ENCODE data around the gene PWWP2B. TPM values are rescaled to one million over a fixed set of nuclear protein-coding genes. Genes with fewer than 3 reads are reported as not detected.

The PWWP2B gene
- total RNA-seq, 2 donors from 2014 or later, result 51.9 to 55.3 TPM

- ATAC-seq (peak; percentile 34), DNase-seq (peak; percentile 14 to 36)
- intact Hi-C loops (cut with DNase I, micrococcal nuclease), result loop anchor here (5.0 to 10.0 kb wide), 3 partner anchors 58 to 245 kb away; no protein-coding TSS in a partner anchor
These were observed 7.4 kb upstream of the PWWP2B start for GRCh38 chr10:132389433-132390169.

DNA sequence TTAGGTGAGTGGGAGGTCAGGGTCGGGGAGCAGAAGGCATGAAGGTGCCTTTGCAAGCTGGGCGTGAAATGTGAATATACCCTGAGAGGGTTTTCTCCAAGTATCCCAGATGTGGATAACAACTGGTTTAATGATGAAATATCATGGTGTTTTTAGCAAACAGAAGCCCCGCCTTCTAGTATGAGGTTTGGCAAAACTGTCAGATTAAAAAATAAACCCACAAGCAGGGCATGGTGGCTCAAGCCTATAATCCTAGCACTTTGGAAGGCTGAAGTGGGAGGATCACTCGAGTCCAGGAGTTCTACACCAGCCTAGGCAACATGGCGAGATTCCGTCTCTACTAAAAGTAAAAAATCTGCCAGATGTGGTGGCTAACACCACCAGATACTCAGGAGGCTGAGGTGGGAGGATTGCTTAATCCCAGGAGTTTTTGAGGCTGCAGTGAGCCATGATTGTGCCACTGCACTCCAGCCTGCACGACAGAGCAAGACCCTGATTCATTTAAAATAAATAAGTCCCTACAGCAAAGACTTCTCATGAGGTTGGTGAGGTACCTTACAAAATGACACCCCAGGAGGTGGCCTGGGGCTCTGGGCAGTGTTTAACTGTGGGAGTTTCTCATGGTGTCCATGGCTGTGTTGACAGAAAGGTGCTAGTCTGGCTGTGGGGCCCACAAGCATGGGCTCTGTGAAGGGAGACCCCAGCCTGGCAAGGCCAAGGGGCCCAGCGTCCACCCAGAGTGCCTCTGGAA is 6.7 kb upstream of the PWWP2B start:
- intact Hi-C loops (cut with DNase I, micrococcal nuclease), result loop anchor here (5.0 to 10.0 kb wide), 3 partner anchors 57 to 244 kb away; no protein-coding TSS in a partner anchor
- no peak for ATAC-seq
- peak in 1 of 2 donors; percentile 2 for DNase-seq

- no peak for ATAC-seq
- intact Hi-C loops (cut with DNase I, micrococcal nuclease), result loop anchor here (5.0 to 10.0 kb wide), 3 partner anchors 56 to 244 kb away; no protein-coding TSS in a partner anchor
- peak; percentile 7 to 22 for DNase-seq
These were observed 5.9 kb upstream of the PWWP2B start for GRCh38 chr10:132390921-132391675.

GRCh38 chr10:132391676-132392020 is 5.4 kb upstream of the PWWP2B start:
- intact Hi-C loops (cut with DNase I, micrococcal nuclease), result loop anchor here (5.0 to 10.0 kb wide), 3 partner anchors 56 to 243 kb away; no protein-coding TSS in a partner anchor
- ATAC-seq, result no peak
- peak; percentile 4 to 21 for DNase-seq

GRCh38 chr10:132392184-132392800 is 4.7 kb upstream of the PWWP2B start:
- intact Hi-C loops (cut with DNase I, micrococcal nuclease), result loop anchor here (5.0 to 10.0 kb wide), 3 partner anchors 55 to 243 kb away; no protein-coding TSS in a partner anchor
- DNase-seq (peak; percentile 1 to 20), ATAC-seq (no peak)

DNA sequence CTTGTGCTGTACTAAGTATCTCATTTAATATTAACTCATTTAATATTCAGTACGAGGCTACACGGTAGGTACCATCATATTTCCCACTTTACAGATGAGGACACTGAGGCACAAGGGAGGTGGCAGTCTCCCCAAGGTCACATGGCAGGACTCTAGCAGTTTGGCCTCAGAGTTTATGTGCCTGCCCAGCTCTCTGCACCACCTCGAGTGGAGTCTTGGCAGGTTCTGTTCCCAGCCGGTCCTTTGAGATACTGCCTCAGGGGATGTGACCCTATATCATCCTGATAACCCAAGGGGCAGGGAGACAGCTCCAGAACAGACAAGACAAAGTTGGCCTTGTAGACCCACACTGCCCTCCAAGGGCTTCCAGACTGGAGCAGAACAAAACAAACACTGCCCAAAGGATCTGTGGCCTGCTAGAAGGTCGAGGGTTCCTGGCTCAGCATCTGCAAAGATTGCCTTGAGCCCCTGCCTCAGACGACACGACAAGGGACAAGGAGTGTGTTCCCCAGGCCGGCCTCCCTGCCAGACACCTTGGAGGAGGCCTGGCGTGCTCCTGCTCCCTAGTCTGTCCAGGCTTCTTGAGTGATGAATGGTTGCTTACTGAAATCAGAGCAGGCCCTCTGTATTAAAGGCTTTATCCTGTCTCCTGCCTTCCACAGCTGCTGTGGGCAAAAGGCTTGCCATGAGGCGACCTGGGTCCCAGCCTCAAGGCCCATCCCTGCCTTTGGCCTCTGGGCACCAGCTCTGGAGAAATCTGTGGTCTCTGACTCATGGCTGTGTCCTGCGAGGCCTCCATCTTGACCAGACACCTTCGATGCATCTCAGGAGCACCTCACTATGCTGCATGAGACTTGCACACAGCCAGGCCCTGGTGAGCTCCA is 3.9 kb upstream of the PWWP2B start:
- intact Hi-C loops (cut with DNase I, micrococcal nuclease), result loop anchor here (5.0 to 10.0 kb wide), 3 partner anchors 54 to 242 kb away; no protein-coding TSS in a partner anchor
- DNase-seq, result peak; percentile 3 to 20
- no peak for ATAC-seq

- intact Hi-C loops (cut with DNase I, micrococcal nuclease), result loop anchor here (5.0 to 10.0 kb wide), 3 partner anchors 54 to 241 kb away; no protein-coding TSS in a partner anchor
- peak in 1 of 2 donors; percentile 19 for DNase-seq
- no peak for ATAC-seq
These were observed 3.3 kb upstream of the PWWP2B start for GRCh38 chr10:132393695-132394181.

DNA sequence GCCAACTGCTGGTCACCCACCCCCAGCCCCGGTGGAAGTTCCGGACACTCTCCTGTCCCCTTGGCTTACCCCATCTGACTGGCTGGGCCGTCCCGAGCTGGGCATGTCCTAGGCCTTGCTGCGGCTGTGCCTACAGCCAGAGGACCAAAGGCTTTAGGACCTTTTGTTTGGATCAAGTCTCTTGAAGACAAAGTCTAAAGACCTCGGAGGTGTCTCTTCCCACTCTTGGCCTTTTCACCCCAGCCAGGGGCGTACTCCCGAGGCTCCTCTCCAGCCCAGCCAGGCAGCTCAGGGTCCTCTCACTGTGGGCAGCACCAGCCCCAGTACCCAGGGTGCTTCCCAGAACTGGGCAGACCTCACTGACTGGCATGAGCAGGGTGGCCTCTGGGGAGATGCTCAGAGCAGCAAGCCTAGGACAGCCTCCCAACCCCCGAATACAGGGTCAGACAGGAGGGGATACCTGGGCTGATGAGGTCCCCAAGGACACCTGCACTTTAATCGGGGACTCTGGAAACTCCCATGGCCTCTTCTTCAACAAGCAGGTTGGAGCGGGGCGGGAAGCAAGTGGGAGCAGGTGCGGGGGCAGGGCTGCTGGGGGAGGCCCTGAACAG is 2.7 kb upstream of the PWWP2B start:
- DNase-seq (peak in 1 of 2 donors; percentile 22), ATAC-seq (no peak)
- intact Hi-C loops (cut with DNase I, micrococcal nuclease), result loop anchor here (5.0 to 10.0 kb wide), 3 partner anchors 53 to 240 kb away; no protein-coding TSS in a partner anchor

GRCh38 chr10:132394936-132395703 is 1.9 kb upstream of the PWWP2B start:
- ATAC-seq (no peak), DNase-seq (peak in 1 of 2 donors; percentile 31)
- intact Hi-C loops (cut with DNase I, micrococcal nuclease), result loop anchor here (5.0 to 10.0 kb wide), 3 partner anchors 52 to 240 kb away; no protein-coding TSS in a partner anchor

GRCh38 chr10:132395704-132396493 is 1.1 kb upstream of the PWWP2B start:
- ATAC-seq (peak; percentile 55), DNase-seq (peak; percentile 81 to 88)
- intact Hi-C loops (cut with DNase I, micrococcal nuclease), result loop anchor here in 1 of 2 donors (10.0 kb wide), 1 partner anchor 239 kb away; no protein-coding TSS in a partner anchor

DNA sequence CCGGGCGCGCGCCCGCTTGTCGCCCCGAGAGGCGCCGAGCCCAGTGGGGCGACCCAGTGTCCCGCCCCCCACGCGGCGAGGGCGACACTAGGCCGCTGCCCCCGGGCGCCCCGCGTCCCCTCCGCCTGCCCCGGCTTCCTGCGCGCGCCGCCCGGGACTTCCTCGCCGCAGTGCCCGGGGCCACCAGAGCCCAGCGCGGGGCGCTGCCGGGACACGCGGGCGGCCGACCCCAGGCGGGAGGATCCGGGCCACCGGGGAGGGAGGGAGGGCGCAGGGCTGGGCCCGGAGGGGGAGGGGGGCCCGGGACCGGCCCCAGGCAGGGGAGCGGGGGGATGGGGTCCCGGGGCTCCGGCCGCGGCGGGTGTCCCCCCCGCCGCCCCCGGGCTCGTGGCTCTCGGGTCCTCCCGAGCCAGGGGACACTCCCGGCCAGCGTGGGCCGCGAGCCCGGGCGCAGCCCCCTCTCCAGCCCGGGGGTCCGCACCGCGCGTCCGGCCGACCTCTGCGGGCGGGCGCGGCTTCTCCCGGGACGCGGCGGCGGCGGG is 435 bp upstream of the PWWP2B start:
- intact Hi-C loops (cut with DNase I, micrococcal nuclease), result loop anchor here in 1 of 2 donors (10.0 kb wide), 1 partner anchor 238 kb away; no protein-coding TSS in a partner anchor
- ATAC-seq (peak; percentile 28), DNase-seq (peak; percentile 66 to 78)

DNA sequence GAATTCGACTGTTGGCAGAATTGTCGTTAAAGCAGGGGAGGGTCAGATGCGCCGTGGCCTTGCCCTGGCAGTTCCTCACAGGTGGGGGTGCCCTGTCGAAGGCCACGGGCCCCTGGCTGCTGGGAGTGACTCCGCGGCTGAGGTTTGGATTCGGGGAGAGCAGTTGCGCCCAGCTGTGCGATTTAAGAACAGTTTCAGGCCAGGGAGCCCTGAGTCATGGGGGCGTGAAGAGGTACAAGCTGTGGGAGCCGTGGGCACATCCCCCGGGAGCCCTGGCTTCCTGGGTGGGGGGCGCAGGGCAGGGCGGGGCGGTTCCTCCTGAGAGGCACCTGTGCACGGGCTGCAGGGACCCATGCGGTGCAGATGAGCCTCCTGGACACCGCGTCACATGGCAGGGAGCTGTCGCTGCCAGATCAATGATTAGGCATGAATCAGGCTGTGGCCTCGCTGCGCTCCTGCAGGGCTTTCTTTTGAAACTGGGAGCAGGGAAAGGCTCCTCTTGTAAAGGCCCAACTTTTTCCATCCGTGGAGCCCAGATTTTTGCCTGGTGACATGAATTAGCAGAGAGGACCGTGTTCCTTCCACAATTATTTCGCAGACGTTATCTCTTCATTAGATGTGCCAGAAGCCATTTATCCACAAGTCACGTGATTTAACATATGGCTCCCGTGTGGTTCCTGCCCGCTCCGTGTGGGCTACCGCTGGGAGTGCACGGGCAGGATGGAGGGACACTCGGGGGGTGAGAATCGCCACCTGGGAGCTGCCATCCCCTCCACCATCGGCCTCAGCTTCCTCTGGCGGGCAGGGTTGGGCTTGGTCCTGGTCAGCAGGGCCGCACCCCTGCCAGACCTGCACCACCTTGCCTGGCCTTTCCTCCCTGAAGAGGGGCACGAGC is 918 bp downstream of the PWWP2B start:
- peak; percentile 72 to 73 for DNase-seq
- intact Hi-C loops (cut with DNase I, micrococcal nuclease), result loop anchor here in 1 of 2 donors (10.0 kb wide), 1 partner anchor 237 kb away; no protein-coding TSS in a partner anchor

GRCh38 chr10:132398566-132398991 is 1.6 kb downstream of the PWWP2B start:
- ATAC-seq (no peak), DNase-seq (peak; percentile 41 to 46)
- intact Hi-C loops (cut with DNase I, micrococcal nuclease), result loop anchor here in 1 of 2 donors (10.0 kb wide), 1 partner anchor 236 kb away; no protein-coding TSS in a partner anchor

More for the DNA sequence above, 918 bp downstream of the PWWP2B start:
- ATAC-seq, result peak; percentile 24
